HepG2 (cell line): Measurements from ENCODE around the gene XRCC2. TPM values are rescaled to one million over a fixed set of nuclear protein-coding genes. Genes with fewer than 3 reads are reported as not detected.

ENCODE experiments used
- ATAC-seq: fragments of 200-7000 bp; cut with Tn5 transposase; 3 replicates; pipeline ENCODE4 v1.9.1; 2020; ENCODE audit warnings: mild to moderate bottlenecking, moderate library complexity
- BruUV-seq: library from RNA; stranded (reverse); fragments of 400-500 nt; replicated peaks from 2 replicates; lab custom pipeline; 2021; lab: Mats Ljungman, UMichigan
- CTCF ChIA-PET: fragments of 300-600 bp; formaldehyde crosslinking; extraction: SDS; loops from one replicate; lab custom pipeline; 2021; ENCODE audit warnings: low total read pairs, inconsistent platforms, low intra/inter-chr PET ratio; lab: Yijun Ruan, JAX
- POLR2A ChIA-PET: fragments of 350-600 bp; sonication (Branson Sonifier 250); formaldehyde crosslinking; loops from one replicate; lab custom pipeline; 2020; ENCODE audit warnings: antibody characterized with exemption, inconsistent platforms; lab: Yijun Ruan, JAX
- DNase-seq: peaks from one replicate; pipeline ENCODE4 v3.0.0-alpha.2; 2015; ENCODE audit warnings: low spot score
- FAIRE-seq: peaks from 3 replicates; lab custom pipeline; 2011; peaks lifted over from hg19 to GRCh38; lab: Jason Lieb, UNC
- H2AFZ ChIP-seq: one replicate; pipeline ENCODE4 v1.6.1; 2011; ENCODE audit warnings: low read length, inconsistent platforms
- H3K27ac ChIP-seq: fragments of 300-600 bp; 3 replicates; pipeline ENCODE4 v1.8.0; 2011; ENCODE audit warnings: mixed run types, mild to moderate bottlenecking, mixed read lengths, low read length, inconsistent platforms; ENCODE audit not compliant: insufficient read depth; ENCODE audit errors: extremely low read length
- H3K27me3 ChIP-seq, 2 experiments: fragments of 200-600 bp in 1 of 2; 2 replicates in 1 of 2; 3 replicates in 1 of 2; pipeline versions ENCODE4 v1.6.0 to v1.8.0; 2011; ENCODE audit warnings: low read length in 2 of 2, mild to moderate bottlenecking in 2 of 2, moderate library complexity in 2 of 2, inconsistent platforms in 1 of 2; ENCODE audit not compliant: insufficient read depth in 2 of 2, control insufficient read depth in 1 of 2
- H3K36me3 ChIP-seq, 2 experiments: fragments of 200-600 bp in 1 of 2; replicated peaks in 1 of 2; 2 replicates in 1 of 2; 3 replicates in 1 of 2; pipeline versions ENCODE4 v1.5.1 to v1.8.0; 2011; ENCODE audit warnings: low read length in 2 of 2, inconsistent platforms in 1 of 2; ENCODE audit not compliant: insufficient read depth in 2 of 2, control insufficient read depth in 1 of 2
- H3K4me1 ChIP-seq: 2 replicates; pipeline ENCODE4 v1.5.1; 2012; ENCODE audit warnings: low read length, inconsistent platforms; ENCODE audit not compliant: insufficient read depth
- H3K4me2 ChIP-seq: 2 replicates; pipeline ENCODE4 v1.6.0; 2011; ENCODE audit warnings: low read depth, low read length, inconsistent platforms
- H3K4me3 ChIP-seq, 3 experiments: fragments of 200-600 bp in 1 of 3; sonication (generic), shearing (Covaris generic) in 1 of 3; replicated peaks in 1 of 3; 2 replicates each; pipeline ENCODE4 v1.5.1; 2011 to 2016; ENCODE audit warnings: low read length in 3 of 3, inconsistent platforms in 2 of 3, low read depth in 2 of 3, mild to moderate bottlenecking in 2 of 3, control low read depth in 1 of 3, mixed read lengths in 1 of 3; ENCODE audit not compliant: insufficient read depth in 1 of 3
- H3K79me2 ChIP-seq: one replicate; pipeline ENCODE4 v1.6.1; 2011; ENCODE audit warnings: low read length, inconsistent platforms; ENCODE audit not compliant: insufficient read depth
- H3K9ac ChIP-seq: 2 replicates; pipeline ENCODE4 v1.6.0; 2011; ENCODE audit warnings: mild to moderate bottlenecking, low read depth, low read length, inconsistent platforms; ENCODE audit not compliant: insufficient read depth
- H3K9me3 ChIP-seq: 2 replicates; pipeline ENCODE4 v1.5.1; 2012; ENCODE audit warnings: mild to moderate bottlenecking, low read length
- H4K20me1 ChIP-seq: 2 replicates; pipeline ENCODE4 v1.6.0; 2011; ENCODE audit warnings: inconsistent platforms, mild to moderate bottlenecking, low read length, moderate library complexity; ENCODE audit not compliant: insufficient read depth
- EEA1 ChIP-seq: sonication (generic); formaldehyde crosslinking; IDR thresholded peaks from 2 replicates; pipeline ENCODE4 v1.5.1; 2020; ENCODE audit warnings: mild to moderate bottlenecking, missing genetic modification reagents, borderline replicate concordance
- HOXA9 ChIP-seq: sonication (generic); formaldehyde crosslinking; IDR thresholded peaks from 2 replicates; pipeline ENCODE4 v1.8.1; 2022; ENCODE audit warnings: missing genetic modification reagents, mild to moderate bottlenecking, moderate library complexity, borderline replicate concordance
- NCOA5 ChIP-seq: sonication (generic); formaldehyde crosslinking; IDR thresholded peaks from 2 replicates; pipeline ENCODE4 v1.4.0; 2020; ENCODE audit warnings: missing genetic modification reagents
- PAWR ChIP-seq: sonication (generic); formaldehyde crosslinking; IDR thresholded peaks from 2 replicates; pipeline ENCODE4 v1.4.0; 2020; ENCODE audit warnings: missing genetic modification reagents, mild to moderate bottlenecking, borderline replicate concordance
- PPARG ChIP-seq: conservative IDR thresholded peaks from 2 replicates; pipeline ENCODE4 v1.6.1; 2016; ENCODE audit warnings: missing biosample characterization, missing genetic modification reagents
- RARG ChIP-seq: sonication (generic); formaldehyde crosslinking; IDR thresholded peaks from 2 replicates; pipeline ENCODE4 v1.4.0; 2020; ENCODE audit warnings: low read depth, mild to moderate bottlenecking, missing genetic modification reagents
- SRY ChIP-seq: sonication (generic); formaldehyde crosslinking; IDR thresholded peaks from 2 replicates; pipeline ENCODE4 v1.8.0; 2022; ENCODE audit warnings: mild to moderate bottlenecking, missing genetic modification reagents
- TRIM22 ChIP-seq: fragments of 450-650 bp; IDR thresholded peaks from 2 replicates; pipeline ENCODE4 v1.6.1; 2017
- ZBTB3 ChIP-seq: sonication (generic); formaldehyde crosslinking; IDR thresholded peaks from 2 replicates; pipeline ENCODE4 v1.4.0; 2020; ENCODE audit warnings: low read depth, mild to moderate bottlenecking, moderate library complexity, missing genetic modification reagents, borderline replicate concordance
- ZBTB33 ChIP-seq: sonication (generic); formaldehyde crosslinking; IDR thresholded peaks from 2 replicates; pipeline ENCODE4 v1.4.0; 2020; ENCODE audit warnings: missing genetic modification reagents
- ZNF136 ChIP-seq: sonication (generic); formaldehyde crosslinking; IDR thresholded peaks from 2 replicates; pipeline ENCODE4 v1.8.1; 2022; ENCODE audit warnings: low read depth, mild to moderate bottlenecking, moderate library complexity, missing genetic modification reagents
- ZNF138 ChIP-seq: sonication (generic); formaldehyde crosslinking; IDR thresholded peaks from 2 replicates; pipeline ENCODE4 v1.5.0; 2020; ENCODE audit warnings: mild to moderate bottlenecking, low read depth, missing genetic modification reagents
- ZNF275 ChIP-seq: sonication (generic); formaldehyde crosslinking; IDR thresholded peaks from 2 replicates; pipeline ENCODE4 v1.8.0; 2022; ENCODE audit warnings: missing genetic modification reagents, mild to moderate bottlenecking, inconsistent platforms, borderline replicate concordance
- WGBS: methylation state at CpG from one replicate; pipeline ENCODE4 v1.1.6; 2017; ENCODE audit warnings: low lambda C conversion rate; 5-methylcytosine and 5-hydroxymethylcytosine counted together
- in situ Hi-C: cut with HindIII; loops from 2 replicates; pipeline ENCODE4 v1.10.0; 2017; ENCODE audit warnings: low pct_unique_long_range_greater_than_20kb; ENCODE audit not compliant: extremely low pct_ligation_motif_present
- intact Hi-C: fragments of 100-400 bp; cut with micrococcal nuclease; formaldehyde crosslinking; loops from one replicate; pipeline ENCODE4 v1.10.0; 2022; ENCODE audit not compliant: unreplicated experiment
- polyA plus RNA-seq, 8 experiments: library from polyadenylated mRNA; depleted of rRNA in 3 of 8; stranded (reverse) in 7 of 8; unstranded in 1 of 8; fragments of >200 nt; fragmentation: Illumina TruSeq in 4 of 8; extraction: Trizol in 4 of 8; gene quantifications; 2 replicates each; pipeline versions ENCODE4 v1.2.1 to v1.2.3, GENCODE V29; 2011 to 2016; ENCODE audit warnings: low read depth in 4 of 8, missing spikeins in 1 of 8, mixed read lengths in 1 of 8; ENCODE audit not compliant: insufficient read depth in 1 of 8
- total RNA-seq, 5 experiments: library from RNA; depleted of rRNA; stranded (reverse); fragments of >200 nt; fragmentation: Illumina TruSeq; extraction: Trizol; gene quantifications; 2 replicates each; pipeline ENCODE4 v1.2.3, GENCODE V29; 2016; ENCODE audit warnings: low read depth in 1 of 5

The XRCC2 gene
- total and polyA plus RNA-seq, 2 of the 13 experiments (the other 11 are each of a cell fraction or from before 2014, with no cell fraction given), result 3.8 to 14.5 TPM

DNA sequence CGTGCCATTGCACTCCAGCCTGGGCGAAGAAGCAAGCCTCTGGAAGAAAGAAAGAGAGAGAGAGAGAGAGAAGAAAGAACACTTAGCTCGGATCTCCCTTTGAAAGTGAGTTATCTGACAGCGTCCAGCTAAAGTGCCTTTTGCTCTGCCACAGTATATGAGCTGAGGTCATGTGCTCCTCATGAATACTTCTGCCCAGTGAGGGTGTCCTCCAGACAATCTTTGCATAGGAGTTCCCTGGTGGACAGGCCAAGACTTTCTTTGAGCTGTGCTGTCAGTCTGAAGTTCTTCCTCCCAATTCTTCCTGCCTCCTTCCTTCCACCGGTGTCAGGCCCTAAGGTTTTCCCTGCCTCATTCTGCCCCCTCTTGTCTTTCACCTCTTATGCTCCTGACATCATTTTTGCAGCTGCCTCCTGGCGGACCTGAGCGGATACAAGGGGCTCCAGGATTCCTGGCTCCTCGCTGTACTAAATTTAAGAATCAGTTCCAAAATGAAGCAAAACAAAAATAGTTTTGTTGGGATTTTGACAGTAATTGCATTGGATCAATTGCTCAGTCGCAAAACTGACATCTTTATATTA is 31.9 kb downstream of the XRCC2 start:
- intact Hi-C loops (no loop called here), in situ Hi-C loops (no loop called here)
- CTCF ChIA-PET, result no interaction called here
- BruUV-seq, result no TSS peak
- H3K79me2 ChIP-seq, result no peaks in the 10 kb centered on the region
- ATAC-seq, result no peak
- no peak for FAIRE-seq
- no peaks in the 10 kb centered on the region for H3K9me3 ChIP-seq
- 97% methylated on average over 9 of the region's 9 CpGs for WGBS
- no peaks in the 10 kb centered on the region for H3K4me1 ChIP-seq
- no peak overlapping the region for H2AFZ ChIP-seq
- H3K4me2 ChIP-seq, result no peak overlapping the region
- POLR2A ChIA-PET, result no interaction called here
- DNase-seq, result no peak
- peaks cover 0 to 14% of the 10 kb centered on the region in 2 experiments; a peak in 3 of 5 replicates for H3K36me3 ChIP-seq
- H3K27ac ChIP-seq, result no peak overlapping the region
- no peaks in the 10 kb centered on the region for H4K20me1 ChIP-seq
- H3K27me3 ChIP-seq, result no peaks in the 10 kb centered on the region; a peak in 1 of 5 replicates
- no peak for TF ChIP-seq EEA1
- TF ChIP-seq PAWR, result no peak
- no peak for TF ChIP-seq ZNF138
- TF ChIP-seq SRY (CRISPR knock-in tag), result no peak
- no peak for TF ChIP-seq HOXA9 (CRISPR knock-in tag)
- H3K4me3 ChIP-seq, result no peak overlapping the region
- H3K9ac ChIP-seq, result no peak overlapping the region

- ChIA-PET CTCF (no interaction called here), POLR2A (no interaction called here)
- intact Hi-C loops (no loop called here), in situ Hi-C loops (no loop called here)
- no peaks in the 10 kb centered on the region; a peak in 1 of 5 replicates for H3K27me3 ChIP-seq
- no peaks in the 10 kb centered on the region for H3K79me2 ChIP-seq
- no peak overlapping the region for H3K4me3 ChIP-seq
- H3K4me2 ChIP-seq, result no peak overlapping the region
- no peaks in the 10 kb centered on the region for H4K20me1 ChIP-seq
- peaks cover 0 to 4% of the 10 kb centered on the region in 2 experiments; a peak in 1 of 5 replicates for H3K36me3 ChIP-seq
- ATAC-seq (no peak), DNase-seq (no peak), FAIRE-seq (no peak)
- H3K9ac ChIP-seq, result no peak overlapping the region
- 96% methylated on average over 6 of the region's 6 CpGs for WGBS
- peaks cover 5% of the 10 kb centered on the region; the same call in 1 of the 2 replicates for H3K4me1 ChIP-seq
- no peak overlapping the region for H3K27ac ChIP-seq
- BruUV-seq, result no TSS peak
- H3K9me3 ChIP-seq, result no peaks in the 10 kb centered on the region
- no peak overlapping the region for H2AFZ ChIP-seq
- no peak for TF ChIP-seq ZNF136 (CRISPR knock-in tag)
- no peak for TF ChIP-seq PPARG (CRISPR knock-in tag)
- TF ChIP-seq ZNF275 (CRISPR knock-in tag), result no peak
- no peak for TF ChIP-seq ZBTB33
- TF ChIP-seq ZBTB3 (CRISPR knock-in tag), result no peak
- no peak for TF ChIP-seq NCOA5
- no peak for TF ChIP-seq TRIM22
- TF ChIP-seq RARG, result no peak
Observed at GRCh38 chr7:152641384-152641783, 34.6 kb downstream of the XRCC2 start.
